ENCODE data around the gene AGAP3. TPM values are rescaled to one million over a fixed set of nuclear protein-coding genes. Genes with fewer than 3 reads are reported as not detected.

The AGAP3 gene
- polyA plus RNA-seq, 3 donors = 6.4 to 133 (median 6.8) TPM

DNA sequence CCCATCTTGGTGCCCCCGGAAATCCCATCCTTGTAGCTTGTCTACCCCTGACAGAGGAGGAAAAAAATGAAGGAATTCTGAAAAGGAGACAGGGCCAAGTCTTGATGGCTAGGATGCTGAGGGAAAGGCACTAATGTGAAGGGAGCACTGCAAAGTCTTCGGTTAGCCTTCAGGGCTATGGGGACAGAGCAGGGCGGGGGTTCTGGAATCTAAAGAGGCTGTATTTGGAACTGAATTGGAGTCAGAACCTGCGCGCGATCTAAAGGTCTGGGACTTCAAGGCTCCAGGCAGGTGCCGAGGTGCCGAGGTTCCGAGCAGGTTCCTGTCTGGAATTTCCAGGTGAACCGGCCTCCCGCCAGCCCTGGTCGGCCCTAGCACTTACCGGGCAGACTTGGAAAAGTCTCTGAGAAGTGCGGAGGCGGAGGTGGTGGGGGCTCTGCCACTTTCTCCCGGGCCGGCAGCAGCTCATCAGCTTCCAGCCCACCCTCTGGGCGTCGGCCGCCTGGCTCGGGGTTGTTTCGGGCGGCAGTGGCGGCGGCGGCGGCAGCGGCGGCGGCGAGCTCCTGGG is 80.4 kb downstream of the AGAP3 start:
- Mint-ChIP-seq H3K36me3 (peaks cover 3 to 7% of the 10 kb centered on the region in 2 donors), H3K4me3 (peak overlapping the region; percentile 65 to 85), H3K27me3 (ENCODE audit: low read depth in 3 of 3) (peaks cover 31 to 41% (median 34%) of the 10 kb centered on the region in 3 donors), H3K9me3 (peaks cover 0 to 15% (median 4%) of the 10 kb centered on the region in 7 donors), H3K4me1 (peaks cover 10% of the 10 kb centered on the region), H3K27ac (no peak overlapping the region)
- no peak for DNase-seq
- Histone ChIP-seq H4K20me1 (ENCODE audit: insufficient read depth, low read length) (no peaks in the 10 kb centered on the region), H3K4me2 (replicated peaks; ENCODE audit: extremely low read depth, low read length, poor library complexity, severe bottlenecking) (peak overlapping the region; percentile 81), H2AFZ (ENCODE audit: insufficient read depth, low read depth, low read length, poor library complexity, severe bottlenecking) (peak overlapping the region; percentile 56), H3K4me1 (ENCODE audit: control insufficient read depth in 1 of 2, insufficient read depth in 2 of 2, low read length in 2 of 2) (peaks cover 7 to 21% of the 10 kb centered on the region in 2 donors), H3K4me3 (replicated peaks in 1 of 3; ENCODE audit: low read depth in 2 of 3, low read length in 3 of 3) (peak overlapping the region in 1 of 3 experiments; percentile 68), H3K27me3 (ENCODE audit: control insufficient read depth in 2 of 2, insufficient read depth in 2 of 2, low read length in 2 of 2) (peaks cover 56 to 77% of the 10 kb centered on the region in 2 donors), H3K79me2 (ENCODE audit: insufficient read depth, low read length) (no peaks in the 10 kb centered on the region), H3K27ac (ENCODE audit: low read depth in 1 of 2, low read length in 2 of 2) (no peak overlapping the region), H3K36me3 (replicated peaks in 1 of 2; ENCODE audit: control insufficient read depth in 1 of 2, insufficient read depth in 2 of 2, low read length in 2 of 2) (no peaks in the 10 kb centered on the region), H3K9ac (ENCODE audit: insufficient read depth, low read length, poor library complexity, severe bottlenecking) (no peak overlapping the region), H3K9me3 (replicated peaks in 1 of 2; ENCODE audit: control insufficient read depth in 1 of 2, insufficient read depth in 1 of 2, low read length in 2 of 2) (peaks cover 0 to 16% of the 10 kb centered on the region in 2 donors)
- intact Hi-C loops (cut with micrococcal nuclease) = loop anchor here in 1 of 2 donors (10.0 kb wide), 1 partner anchor 138 kb away; no protein-coding TSS in a partner anchor
- TF ChIP-seq CTCF (IDR thresholded peaks at IDR 0.05) = no peak
- WGBS (ENCODE audit: insufficient coverage) = 10% methylated on average over 30 of the region's 31 CpGs

DNA sequence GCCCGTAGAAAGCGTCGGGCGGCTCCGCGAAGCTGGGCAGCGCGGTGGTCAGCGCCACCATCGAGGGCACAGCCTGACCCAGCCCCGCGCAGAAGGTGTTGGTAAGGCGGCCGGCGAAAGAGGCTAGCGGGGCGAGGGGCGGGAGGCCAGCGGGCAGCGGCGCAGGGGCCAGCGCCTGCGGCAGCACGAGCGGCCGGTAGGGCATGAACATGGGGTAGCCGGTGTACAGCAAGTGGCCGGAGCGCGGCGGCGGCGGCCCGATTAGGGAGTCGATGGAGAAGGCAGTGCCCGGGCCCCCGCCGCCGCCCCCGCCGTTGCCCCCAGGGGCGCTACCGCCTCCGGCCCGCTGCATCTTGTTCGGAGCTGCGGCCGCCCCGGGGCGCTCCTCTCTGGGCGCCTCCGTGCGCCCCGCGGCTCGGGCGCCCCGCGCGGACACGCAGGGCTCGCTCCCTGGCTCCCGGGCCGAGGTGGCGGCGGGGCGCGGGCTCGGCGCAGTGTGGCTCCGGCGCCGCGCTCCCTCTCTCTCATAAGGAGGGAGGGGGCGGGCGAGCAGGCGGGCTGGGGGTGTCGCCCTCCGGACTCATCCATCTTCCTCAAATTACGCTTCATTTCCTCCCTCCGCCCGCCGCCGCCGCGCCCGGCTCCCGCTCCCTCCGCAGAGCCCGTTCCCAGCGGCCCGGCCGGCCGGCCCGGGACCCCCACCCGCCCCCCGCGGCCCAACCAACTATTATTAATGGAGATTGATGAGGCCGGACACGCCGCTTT is 81.1 kb downstream of the AGAP3 start, which contains the start of gene GBX1:
TSS of gene GBX1 (minus strand) at position 498 of the 765 bp plus-strand sequence. CDS start at position 352, 146 bp downstream.
- Mint-ChIP-seq H3K9me3 (peaks cover 0 to 18% (median 4%) of the 10 kb centered on the region in 7 donors), H3K4me3 (peak within 1 kb of the TSS; percentile 65 to 85), H3K27me3 (ENCODE audit: low read depth in 3 of 3) (peaks cover 38 to 48% (median 41%) of the 10 kb centered on the region in 3 donors), H3K27ac (no peak within 1 kb of the TSS), H3K4me1 (peaks cover 10% of the 10 kb centered on the region), H3K36me3 (peaks cover 3 to 7% of the 10 kb centered on the region in 2 donors)
- H3K27me3 ChIP-seq (ENCODE audit: control insufficient read depth in 2 of 2, insufficient read depth in 2 of 2, low read length in 2 of 2) = peaks cover 56 to 83% of the 10 kb centered on the region in 2 donors
- H3K36me3 ChIP-seq (replicated peaks in 1 of 2; ENCODE audit: control insufficient read depth in 1 of 2, insufficient read depth in 2 of 2, low read length in 2 of 2) = no peaks in the 10 kb centered on the region
- peak within 1 kb of the TSS in 2 of 3 experiments; percentile 21 to 68 for H3K4me3 ChIP-seq (replicated peaks in 1 of 3; ENCODE audit: low read depth in 2 of 3, low read length in 3 of 3)
- no peaks in the 10 kb centered on the region for H4K20me1 ChIP-seq (ENCODE audit: insufficient read depth, low read length)
- no peak for TF ChIP-seq CTCF (IDR thresholded peaks at IDR 0.05)
- H3K9ac ChIP-seq (ENCODE audit: insufficient read depth, low read length, poor library complexity, severe bottlenecking) = no peak within 1 kb of the TSS
- H3K4me2 ChIP-seq (replicated peaks; ENCODE audit: extremely low read depth, low read length, poor library complexity, severe bottlenecking) = peak within 1 kb of the TSS; percentile 81
- intact Hi-C loops (cut with micrococcal nuclease) = loop anchor here in 1 of 2 donors (10.0 kb wide), 1 partner anchor 137 kb away; no protein-coding TSS in a partner anchor
- under 1% methylated on average over 76 of the region's 101 CpGs for WGBS (ENCODE audit: insufficient coverage)
- H3K4me1 ChIP-seq (ENCODE audit: control insufficient read depth in 1 of 2, insufficient read depth in 2 of 2, low read length in 2 of 2) = peaks cover 7 to 21% of the 10 kb centered on the region in 2 donors
- H2AFZ ChIP-seq (ENCODE audit: insufficient read depth, low read depth, low read length, poor library complexity, severe bottlenecking) = peak within 1 kb of the TSS; percentile 56
- DNase-seq = peak in 2 of 3 donors; percentile 15 to 19
- H3K79me2 ChIP-seq (ENCODE audit: insufficient read depth, low read length) = no peaks in the 10 kb centered on the region
- H3K27ac ChIP-seq (ENCODE audit: low read depth in 1 of 2, low read length in 2 of 2) = no peak within 1 kb of the TSS
- peaks cover 0 to 16% of the 10 kb centered on the region in 2 donors for H3K9me3 ChIP-seq (replicated peaks in 1 of 2; ENCODE audit: control insufficient read depth in 1 of 2, insufficient read depth in 1 of 2, low read length in 2 of 2)

Measured in CD14-positive monocyte (primary cell).